Right lobe of liver (tissue), 4 donors: ENCODE results near the gene NHLRC1.

Experiments
- CTCF ChIP-seq, 4 donors: fragments of 200-600 bp in 3 of 4; fragments of 450-650 bp in 1 of 4; IDR thresholded peaks; one replicate each; pipeline versions ENCODE4 v1.5.1 to v1.8.0; 2016 to 2022; ENCODE audit warnings: antibody characterized with exemption in 4 of 4, mild to moderate bottlenecking in 2 of 4
- POLR2A ChIP-seq: fragments of 450-650 bp; IDR thresholded peaks from one replicate; pipeline ENCODE4 v1.6.1; 2017; ENCODE audit warnings: antibody characterized with exemption, mild to moderate bottlenecking
- donor health status: DM: no; HTN: no; CAD: no.
- donor health status: DM: no; HTN: no; CAD: no.
- donor health status: DM: no; HTN: yes; CAD: no.

- TF ChIP-seq CTCF (IDR thresholded peaks at IDR 0.05) (no peak), POLR2A (no peak)
These were observed 52.0 kb downstream of the NHLRC1 start for GRCh38 chr6:18070486-18070885.
